Activated naive CD4-positive, alpha-beta T cell treated with Interleukin-2 at 50 U/mL for 16 hours (primary cell): Measurements from ENCODE around the gene TMEM169.
A peak's percentile ranks its signal among the peaks of the same experiment; 100 is the strongest.
"Not testable (repeated sequence)": the region's sequence is repeated elsewhere in the genome, so short reads cannot be mapped to it uniquely, and the experiment has no call there.

Experiments
- DNase-seq: peaks from one replicate; pipeline ENCODE4 v3.0.0-alpha.2; 2020

TMEM169 gene

DNA sequence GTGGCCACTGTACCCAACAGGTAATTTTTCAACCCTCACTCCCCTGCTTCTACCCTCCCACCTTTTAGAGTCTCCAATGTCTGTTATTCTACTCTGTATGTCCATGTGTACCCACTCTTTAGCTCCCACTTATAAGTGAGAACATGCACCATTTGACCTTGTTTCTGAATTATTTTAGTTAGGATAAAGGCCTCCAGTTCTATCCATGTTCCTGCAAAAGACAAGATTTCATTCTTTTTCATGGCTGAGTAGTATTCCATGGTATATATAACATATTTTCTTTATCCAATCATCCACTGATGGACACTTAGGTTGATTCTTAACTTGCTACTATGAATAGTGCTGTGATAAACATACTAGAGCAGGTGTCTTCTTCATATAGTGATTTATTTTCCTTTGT, 9.2 kb upstream of the TMEM169 start:
- no peak for DNase-seq

DNA sequence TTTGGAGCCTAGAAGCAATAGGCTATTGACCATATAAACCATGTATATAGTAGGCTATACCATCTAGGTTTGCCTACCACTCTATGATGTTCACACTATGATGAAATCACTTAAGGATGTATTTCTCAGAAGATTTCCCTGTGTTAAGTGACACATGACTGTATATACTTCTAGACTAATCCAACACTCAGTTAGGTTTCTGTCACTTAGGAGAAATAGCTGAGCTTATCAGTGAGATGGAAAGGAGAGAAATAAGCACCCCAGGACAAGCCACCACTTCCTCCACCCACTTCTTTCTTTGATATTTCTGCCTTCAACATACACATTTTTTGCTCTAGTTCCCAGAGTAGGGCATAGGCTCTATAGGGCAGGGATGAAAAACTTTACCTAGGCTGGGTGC, 7.9 kb upstream of the TMEM169 start:
- no peak for DNase-seq

DNA sequence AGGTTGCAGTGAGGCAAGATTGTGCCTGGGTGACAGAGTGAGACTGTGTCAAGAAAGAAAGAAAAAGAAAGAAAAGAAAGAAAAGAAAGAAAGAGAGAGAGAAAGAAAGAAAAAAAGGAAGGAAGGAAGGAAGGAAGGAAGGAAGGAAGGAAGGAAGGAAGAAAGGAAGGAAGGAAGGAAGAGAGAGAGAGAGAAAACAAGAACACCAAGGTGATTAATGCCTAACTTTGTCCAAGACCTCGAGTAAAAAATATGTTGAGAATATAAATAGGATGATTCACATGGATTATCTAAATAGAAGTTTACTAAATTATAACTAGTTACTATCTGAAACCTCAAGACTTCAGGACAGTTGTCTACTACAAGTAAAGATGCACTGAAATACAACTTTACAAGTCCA, 7.3 kb upstream of the TMEM169 start:
- no peak for DNase-seq

DNA sequence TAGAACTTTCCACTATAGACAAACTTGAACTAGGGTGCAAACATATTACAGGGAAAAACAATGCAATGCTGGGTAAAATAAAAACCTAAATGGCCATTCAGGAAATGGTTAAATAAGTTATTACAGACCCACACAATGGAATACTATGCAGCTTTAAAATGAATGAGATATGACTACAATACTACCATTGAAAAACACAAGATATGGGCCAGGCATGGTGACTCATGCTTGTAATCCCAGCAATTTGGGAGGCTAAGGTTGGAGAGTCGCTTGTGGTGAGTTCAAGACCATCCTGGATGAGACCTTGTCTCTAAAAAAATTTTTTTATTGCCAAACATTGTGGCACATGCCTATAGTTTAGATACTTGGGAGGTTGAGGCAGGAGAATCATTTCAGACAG, 6.9 kb upstream of the TMEM169 start:
- DNase-seq = no peak

DNA sequence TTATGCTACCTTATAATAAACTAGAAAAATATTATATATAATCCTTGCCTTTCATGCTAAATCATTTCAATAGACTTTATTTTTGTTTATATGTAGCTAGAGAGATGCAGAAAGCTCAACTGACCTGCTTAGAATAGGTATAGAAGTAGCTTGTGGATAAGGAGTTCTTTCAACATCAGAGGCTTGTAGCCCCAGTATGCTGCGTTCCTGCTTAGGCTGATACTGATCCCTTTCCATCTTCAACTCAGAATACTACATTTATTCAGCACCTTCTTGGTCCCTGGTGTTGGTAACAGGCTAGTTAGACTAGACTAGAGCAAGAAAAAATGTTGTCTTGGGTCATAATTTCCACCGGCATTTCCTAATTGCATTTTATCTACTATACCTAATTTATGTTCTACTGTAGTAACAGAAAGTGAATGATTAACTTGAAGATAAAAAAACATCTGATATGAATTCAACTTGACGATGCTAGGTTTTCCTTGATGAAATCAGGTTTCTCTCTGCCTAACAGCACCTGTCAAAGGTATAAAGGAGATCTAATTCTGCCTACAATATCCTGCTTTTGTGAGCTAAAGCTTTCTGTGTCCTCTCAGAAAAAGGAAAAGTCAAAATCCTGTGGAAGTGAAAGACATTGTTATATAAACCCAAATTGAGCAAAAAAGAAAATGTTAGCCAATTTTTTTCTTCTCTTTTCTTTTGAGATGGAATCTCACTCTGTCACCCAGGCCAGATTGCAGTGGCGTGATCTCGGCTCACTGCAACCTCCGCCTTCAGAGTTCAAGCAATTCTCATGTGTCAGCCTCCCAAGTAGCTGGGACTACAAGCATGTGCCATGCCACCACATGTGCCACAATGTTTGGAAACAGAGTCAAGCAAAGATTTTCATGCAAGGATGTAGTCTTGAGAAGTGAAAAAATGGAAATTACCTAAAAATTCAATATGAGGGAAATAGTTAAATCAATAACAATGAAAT, 5.9 kb upstream of the TMEM169 start:
- DNase-seq = no peak

DNA sequence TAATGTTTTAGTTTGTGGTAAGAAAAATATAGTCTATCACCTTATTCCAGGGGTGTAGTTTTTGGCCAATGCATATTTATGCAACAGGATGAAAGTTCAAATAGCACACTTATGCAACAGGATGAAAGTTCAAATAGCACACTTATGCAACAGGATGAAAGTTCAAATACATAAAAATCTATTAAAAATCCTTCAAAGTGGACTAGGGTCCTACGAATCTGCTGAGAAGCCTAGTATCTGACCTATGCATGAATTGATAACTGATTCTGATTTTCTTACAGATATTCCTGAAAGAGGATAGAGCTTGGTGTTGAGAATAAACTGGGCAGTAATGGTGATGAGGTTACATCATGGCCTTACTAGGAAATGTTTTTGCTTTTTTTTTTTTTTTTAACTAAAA, 2.9 kb upstream of the TMEM169 start:
- DNase-seq = no peak

DNA sequence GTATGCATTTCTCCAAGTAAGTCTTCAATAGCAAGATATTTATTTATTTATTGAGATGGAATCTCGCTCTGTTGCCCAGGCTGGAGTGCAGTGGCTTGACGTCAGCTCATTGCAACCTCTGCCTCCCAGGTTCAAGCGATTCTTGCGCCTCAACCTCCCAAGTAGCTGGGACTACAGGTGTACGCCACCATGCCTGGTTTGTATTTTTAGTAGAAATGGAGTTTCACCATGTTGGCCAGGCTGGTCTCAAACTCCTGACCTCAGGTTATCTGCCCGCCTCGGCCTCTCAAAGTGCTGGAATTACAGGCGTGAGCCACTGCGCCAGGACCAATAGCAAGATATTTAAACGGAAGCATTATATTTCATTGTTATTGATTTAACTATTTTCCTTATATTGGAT, 1.7 kb upstream of the TMEM169 start:
- DNase-seq = not testable (repeated sequence)

DNA sequence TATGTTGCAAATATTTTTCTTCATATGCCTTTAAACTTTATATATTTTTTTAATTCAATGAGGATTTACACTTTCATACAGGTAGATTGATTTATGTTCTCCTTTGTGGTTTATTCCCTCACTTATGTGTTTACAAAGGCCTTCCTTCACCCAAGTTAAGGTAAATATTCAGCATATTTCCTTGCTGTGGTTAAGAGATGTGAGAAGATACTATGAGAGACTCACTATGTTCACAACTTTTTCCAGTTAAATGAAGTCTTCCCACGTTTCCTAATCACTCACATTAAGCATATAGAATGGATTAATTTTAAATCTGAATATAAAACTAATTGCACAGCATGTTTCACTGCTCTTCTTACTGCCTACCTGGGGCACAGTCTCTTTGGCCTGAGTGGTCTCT, 707 bp upstream of the TMEM169 start:
- DNase-seq = no peak

DNA sequence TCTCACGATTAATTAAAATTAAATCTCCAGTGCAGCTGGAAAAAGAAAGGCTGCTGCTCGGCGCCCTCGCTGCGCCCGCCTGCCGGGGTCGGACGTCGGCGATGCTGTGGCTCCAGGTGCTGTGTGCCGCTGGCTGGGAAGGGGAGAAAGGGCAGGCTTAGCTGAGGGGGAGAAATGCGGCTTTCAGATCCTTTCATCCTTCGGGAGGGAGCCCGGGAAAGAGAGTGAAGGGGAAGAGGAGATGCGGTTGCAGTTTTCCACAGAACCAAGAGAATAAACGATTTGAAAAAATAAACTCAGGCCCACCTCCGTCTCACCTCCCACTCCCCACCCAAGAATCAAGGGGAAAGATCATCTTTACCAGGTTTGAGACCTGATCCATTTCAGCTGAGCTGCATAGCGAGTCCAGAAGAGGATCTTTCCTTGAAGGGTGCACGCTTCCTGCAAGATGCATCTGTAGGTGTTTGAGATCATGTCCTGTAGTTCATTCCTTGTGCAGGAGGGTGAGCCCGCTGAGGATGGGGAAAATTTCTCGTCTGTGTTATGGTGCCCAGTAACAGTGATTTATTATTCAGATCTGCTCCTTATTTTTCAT, 495 bp downstream of the TMEM169 start:
- peak; percentile 14 for DNase-seq

DNA sequence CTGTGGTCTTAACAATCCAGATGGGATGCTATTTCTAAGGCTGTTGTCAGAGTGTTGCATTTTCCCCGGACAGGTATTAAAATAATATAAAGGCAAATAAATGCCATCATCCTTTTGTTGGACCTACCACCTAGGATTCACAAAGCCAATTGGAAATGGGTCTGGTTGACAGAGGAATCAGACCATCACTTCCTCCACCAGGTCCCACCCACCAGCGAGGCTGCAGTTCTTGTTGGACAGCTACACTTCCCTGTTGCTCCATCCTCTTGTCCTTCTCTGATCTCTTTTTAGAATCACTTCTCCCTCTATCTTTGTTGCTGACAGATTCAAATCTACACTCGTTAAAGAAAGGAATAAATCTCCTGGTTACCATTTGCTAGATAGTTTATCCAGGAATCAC, 1.1 kb downstream of the TMEM169 start:
- peak; percentile 12 for DNase-seq

DNA sequence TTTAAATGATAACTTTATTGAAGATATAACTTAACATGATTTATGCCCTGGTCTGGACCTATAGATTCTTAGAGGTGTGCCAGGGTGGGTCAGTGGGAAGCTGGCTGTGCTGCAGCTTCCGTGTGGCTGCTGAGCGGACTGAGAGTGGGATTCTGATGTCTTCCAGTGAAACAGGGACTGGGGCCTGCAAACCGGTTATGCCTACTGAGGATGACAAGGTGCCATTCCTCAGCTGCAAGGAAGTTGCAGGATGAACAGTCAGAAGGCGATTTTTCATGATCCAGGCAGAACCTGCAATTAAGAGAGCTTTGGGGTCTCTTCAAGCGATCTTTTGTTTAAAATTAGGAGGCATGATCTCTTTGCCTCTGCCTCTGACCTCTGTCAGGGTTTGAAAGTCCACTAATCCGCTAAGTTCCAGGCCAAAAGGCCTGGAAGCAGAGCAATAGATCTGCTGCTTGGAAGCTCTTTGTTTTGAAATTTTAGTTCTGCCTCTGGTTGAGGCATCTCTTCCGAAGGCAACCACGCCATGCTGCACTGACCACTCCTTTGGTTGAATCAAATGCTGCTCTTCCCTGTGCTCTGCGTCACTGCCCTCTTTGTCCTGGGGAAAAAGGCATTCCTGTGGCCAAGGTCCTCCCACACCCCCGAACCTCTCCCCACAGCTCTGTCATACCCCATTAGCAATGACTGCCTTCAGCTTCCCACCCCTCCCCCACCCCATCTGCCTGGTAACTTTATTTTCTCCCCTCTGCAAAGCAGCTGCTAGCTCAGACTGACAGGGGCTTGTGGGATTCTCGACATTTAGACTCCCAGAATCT, 2.0 kb downstream of the TMEM169 start:
- DNase-seq = no peak

DNA sequence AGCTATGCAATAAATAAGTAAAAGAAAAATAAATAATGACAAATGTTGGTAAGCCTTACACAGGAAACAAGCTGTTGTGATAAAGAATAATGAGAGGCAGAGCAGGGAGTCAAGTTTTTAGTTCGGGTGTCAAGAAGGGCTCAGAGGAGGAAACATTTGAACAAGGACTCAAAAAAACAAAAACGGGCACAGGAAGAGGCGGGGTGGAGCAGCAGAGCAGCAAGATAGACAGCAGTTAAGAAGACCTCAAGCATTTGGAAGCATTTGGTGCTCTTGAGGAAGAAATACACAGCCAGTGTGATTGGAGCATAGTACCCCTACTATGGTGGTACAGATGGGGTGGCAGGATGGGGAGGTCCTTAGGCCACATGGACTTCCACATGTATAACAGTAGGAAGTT, 2.8 kb downstream of the TMEM169 start:
- peak; percentile 7 for DNase-seq

DNA sequence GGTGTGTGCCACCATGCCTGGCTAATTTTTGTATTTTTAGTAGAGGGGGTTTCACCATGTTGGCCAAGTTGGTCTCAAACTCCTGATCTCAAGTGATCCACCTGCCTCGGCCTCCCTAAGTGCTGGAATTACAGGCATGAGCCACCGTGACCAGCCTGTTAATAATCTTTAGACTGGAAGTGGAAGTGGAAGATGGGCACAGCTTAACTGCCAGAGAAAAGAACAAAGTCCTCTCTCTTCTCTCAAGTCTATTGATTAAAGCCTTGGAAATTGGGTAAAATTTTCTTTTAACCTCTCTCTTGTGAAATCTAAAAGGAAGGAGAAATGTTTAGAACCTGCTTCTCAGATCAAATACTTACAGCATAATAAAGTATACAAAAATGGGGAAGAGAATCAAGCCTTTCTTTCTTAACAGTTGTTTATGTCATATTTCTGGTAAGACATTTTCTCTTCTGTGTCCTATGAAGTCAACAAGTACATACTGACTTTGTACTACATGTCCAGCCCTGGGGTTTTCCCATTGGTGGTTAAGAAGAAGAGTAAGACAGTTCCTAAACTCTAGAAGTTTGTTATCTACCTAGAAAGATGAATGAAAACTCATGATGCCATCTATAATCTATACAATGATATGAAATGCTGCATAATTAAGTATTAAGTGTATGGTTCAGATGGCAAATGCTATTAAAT, 4.6 kb downstream of the TMEM169 start:
- DNase-seq = no peak

DNA sequence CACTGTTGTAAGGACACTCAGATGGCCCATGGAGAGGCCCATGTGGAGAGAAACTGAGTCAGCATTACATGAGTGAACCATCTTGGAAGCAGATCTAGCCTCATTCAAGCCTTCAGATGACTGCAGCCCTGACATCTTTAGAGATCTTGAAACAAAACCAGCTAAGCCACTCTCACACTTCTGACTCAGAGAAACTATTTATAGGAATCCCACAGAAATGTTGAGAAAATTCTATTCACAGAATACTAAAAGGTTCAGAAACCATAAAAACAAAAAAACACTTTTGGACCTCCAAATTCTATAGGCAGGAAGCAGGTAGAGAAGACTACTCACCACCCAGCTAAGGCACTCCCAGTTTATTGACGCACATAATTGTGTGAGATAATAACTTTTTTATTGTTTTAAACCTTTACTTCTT, 8.7 kb downstream of the TMEM169 start:
- DNase-seq = no peak

DNA sequence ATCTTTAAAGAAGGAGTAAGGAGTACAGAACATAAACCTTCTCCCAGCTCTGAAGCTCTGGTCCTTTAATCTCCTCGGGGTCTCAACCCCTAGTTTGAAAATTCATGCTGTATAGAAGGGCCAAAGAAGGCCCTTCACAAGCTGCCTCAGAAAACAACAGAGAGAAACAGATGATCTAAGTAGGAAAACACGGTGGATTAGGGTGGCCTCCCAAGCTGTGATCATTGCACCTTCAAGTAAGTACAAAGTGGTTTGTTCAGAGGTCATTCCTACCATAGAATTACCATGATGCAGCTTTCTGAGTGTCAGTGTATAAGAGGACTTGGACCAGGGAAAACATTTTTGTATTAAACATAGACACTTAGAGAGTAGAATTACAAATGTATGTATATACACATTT, 10.9 kb downstream of the TMEM169 start:
- DNase-seq = no peak

DNA sequence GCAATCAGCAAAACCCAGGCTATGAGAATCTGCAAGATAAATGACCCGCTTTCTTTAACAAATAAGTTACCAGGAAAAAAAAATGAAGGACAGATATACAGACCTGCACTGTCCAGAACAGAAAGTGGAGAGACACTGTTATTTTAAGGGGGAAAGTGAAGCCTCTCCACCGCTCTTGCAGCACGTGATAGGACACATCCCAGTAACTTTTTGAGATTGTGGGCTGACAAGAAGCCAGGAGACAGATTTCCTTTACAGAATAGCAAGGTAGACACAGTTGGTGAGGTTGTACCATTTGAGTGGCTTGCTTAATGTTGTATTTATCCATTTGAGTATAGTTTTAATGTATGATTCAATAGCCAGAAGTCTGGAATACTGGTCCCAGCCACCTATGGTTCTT, 13.0 kb downstream of the TMEM169 start:
- no peak for DNase-seq

DNA sequence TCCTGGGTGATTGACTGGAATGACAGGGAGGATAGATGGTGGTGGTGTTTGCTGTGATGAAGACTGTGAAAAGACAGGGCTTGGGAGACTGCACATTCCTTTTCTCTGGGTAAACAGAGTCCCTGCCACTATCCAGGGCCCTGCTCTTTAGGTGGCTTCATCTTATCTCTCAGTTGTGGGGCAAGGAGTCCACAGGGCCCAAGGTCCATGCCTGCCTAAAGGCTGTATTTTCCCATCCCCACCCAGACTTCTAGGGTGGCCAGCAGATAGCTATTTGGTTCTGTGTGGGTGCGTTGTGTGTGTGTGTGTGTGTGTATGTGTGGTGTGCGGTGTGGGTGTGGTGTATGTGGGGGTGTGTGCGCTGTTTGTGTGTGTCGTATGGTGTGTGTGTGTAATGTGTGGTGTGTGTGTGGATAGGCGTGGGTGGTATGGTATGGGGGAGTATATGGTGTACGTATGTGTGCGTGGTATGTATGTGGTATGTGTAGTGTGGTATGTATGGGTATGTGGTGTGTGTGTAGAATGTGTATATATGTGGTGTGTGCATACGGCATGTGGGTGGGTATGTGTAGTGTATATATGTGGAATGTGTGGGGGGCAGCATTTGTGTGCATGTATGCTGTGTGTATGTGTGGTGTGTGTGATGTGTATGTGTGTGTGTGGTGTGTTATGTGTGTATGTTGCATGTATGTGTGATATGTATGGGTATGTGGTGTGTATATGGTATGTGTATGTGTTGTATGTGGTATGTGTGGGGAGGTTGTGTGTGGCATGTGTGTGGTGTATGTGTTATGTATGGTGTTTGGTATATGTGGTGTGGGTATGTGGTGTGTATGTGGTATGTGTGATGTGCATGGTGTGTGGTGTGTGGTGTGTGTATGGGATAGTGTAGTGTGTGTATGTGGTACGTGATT, 17.0 kb downstream of the TMEM169 start:
- DNase-seq = no peak

DNA sequence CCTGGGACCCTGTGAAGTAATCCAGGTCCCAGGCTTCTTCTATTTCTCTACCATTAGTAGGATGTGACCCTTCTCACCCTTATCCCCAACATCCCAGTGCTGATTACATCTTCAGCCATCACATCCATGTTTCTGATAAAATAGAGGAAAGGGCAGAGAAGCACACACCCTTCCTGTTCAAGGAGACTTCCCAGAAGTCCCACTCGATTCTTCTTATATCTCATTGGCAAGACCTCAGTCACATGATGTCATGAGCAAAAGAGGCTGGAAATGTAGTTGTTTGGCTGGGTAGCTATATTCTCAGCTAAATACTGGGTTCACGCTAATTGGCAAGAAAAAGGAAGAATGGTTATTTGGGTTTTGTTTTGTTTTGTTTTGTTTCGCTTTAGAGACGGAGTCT, 19.4 kb downstream of the TMEM169 start:
- no peak for DNase-seq

DNA sequence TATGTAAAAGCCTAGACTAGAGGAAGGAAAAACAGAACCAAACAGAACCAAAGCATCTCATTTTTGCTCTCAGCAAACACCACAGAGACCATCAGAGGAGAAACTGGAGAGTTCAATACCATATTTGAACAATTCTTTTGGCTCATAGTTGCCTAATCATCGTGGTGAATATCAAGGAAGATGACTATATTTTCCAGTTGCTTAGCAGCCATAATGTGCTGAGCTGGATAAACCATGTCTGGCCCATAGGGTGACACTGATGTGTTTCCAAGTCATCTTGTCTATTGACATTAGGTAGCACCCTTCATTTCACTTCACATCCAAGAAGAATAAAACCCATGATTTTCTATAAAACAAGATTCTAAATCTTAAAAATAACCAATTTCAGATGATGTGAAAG, 21.5 kb downstream of the TMEM169 start:
- DNase-seq = no peak

DNA sequence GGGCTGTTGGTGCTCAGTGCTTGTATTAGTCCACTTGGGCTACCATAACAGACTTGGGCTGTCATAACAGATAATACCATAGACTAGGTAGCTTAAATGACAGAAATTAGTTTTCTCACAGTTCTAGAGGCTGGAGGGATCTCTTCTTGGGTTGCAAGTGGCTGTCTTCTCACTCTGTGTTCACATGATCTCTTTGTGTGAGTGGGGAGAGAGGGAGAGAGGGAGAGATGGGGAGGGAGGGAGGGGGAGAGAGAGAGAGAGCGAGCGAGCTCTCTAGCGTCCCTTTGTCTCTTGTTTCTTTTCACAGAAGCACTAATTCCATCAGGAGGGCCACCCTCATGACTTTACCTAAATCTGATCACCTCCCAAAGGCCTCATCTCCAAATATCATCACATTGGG, 23.0 kb downstream of the TMEM169 start:
- no peak for DNase-seq

DNA sequence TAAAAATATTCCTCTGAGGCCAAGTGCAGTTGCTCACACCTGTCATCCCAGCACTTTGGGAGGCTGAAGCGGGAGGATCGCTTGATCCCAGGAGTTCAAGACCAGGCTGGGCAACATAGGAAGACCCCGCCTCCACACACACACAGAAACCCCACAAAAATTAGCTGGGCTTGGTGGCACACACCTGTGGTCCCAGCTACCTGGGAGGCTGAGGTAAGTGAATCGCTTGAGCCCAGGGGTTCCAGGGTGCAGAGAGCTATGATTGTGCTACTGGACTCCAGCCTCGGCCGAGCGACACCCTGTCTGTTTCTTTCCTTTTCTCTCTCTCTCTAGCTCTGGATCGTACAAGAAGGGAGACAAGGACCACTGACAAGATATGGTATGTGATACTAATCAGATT, 25.6 kb downstream of the TMEM169 start:
- DNase-seq = no peak

DNA sequence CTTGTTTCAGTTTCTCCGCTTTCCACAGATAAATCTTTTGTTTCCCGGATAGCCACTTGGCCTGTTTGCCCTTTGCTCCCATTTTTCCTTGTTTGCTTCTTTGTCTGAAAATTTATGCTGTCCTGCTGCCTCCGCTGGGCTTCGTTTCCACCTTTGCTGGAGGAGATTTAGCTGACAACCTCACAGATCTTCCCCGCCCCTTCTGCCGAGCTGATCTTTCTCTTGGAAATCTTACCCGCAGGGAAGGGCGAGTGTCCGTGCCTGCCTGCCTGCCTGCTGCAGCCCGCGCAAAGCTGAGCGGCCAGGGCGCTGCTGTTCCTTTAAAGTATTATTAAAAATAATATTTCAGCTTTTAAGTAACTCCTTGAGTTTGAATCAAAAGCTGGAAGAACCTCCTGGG, 26.0 kb downstream of the TMEM169 start:
- no peak for DNase-seq
